NT2/D1 (cell line): Measurements from ENCODE around the gene KANSL2.

Experiments
- SUZ12 ChIP-seq: IDR thresholded peaks from 2 replicates; pipeline ENCODE4 v1.6.1; 2011; ENCODE audit not compliant: insufficient read length, insufficient read depth; ENCODE audit errors: extremely low read depth
- YY1 ChIP-seq: IDR thresholded peaks from 2 replicates; pipeline ENCODE4 v1.6.1; 2011; ENCODE audit not compliant: insufficient read length, insufficient read depth

- TF ChIP-seq SUZ12 (no peak), YY1 (no peak)
These were observed 51.0 kb downstream of the KANSL2 start for GRCh38 chr12:48631071-48631470.
